HUES48 (cell line): ENCODE results near the gene CCDC158.

ENCODE experiments used
- H3K27ac ChIP-seq: one replicate; pipeline ENCODE4 v1.7.0; 2013; ENCODE audit warnings: low read depth, low read length, inconsistent platforms
- H3K27me3 ChIP-seq: 2 replicates; pipeline ENCODE4 v1.6.1; 2013; ENCODE audit warnings: mild to moderate bottlenecking, low read length; ENCODE audit not compliant: control insufficient read depth, insufficient read depth
- H3K36me3 ChIP-seq: 2 replicates; pipeline ENCODE4 v1.6.1; 2013; ENCODE audit warnings: low read length; ENCODE audit not compliant: control insufficient read depth, insufficient read depth
- H3K4me1 ChIP-seq: 2 replicates; pipeline ENCODE4 v1.6.1; 2013; ENCODE audit warnings: mild to moderate bottlenecking, low read length; ENCODE audit not compliant: control insufficient read depth, insufficient read depth
- H3K4me3 ChIP-seq: 2 replicates; pipeline ENCODE4 v1.5.1; 2013; ENCODE audit warnings: mild to moderate bottlenecking, low read depth, low read length
- H3K9ac ChIP-seq: 2 replicates; pipeline ENCODE4 v1.6.1; 2013; ENCODE audit warnings: mild to moderate bottlenecking, low read depth, low read length, moderate library complexity
- H3K9me3 ChIP-seq: 2 replicates; pipeline ENCODE4 v1.6.1; 2013; ENCODE audit warnings: low read length; ENCODE audit not compliant: control insufficient read depth, insufficient read depth

The CCDC158 gene

GRCh38 chr4:76342191-76342590 lies 78.8 kb downstream of the CCDC158 start:
- H3K27me3 ChIP-seq: no peaks in the 10 kb centered on the region
- no peaks in the 10 kb centered on the region for H3K9me3 ChIP-seq
- H3K27ac ChIP-seq: no peak overlapping the region
- no peaks in the 10 kb centered on the region for H3K4me1 ChIP-seq
- H3K4me3 ChIP-seq: no peak overlapping the region
- H3K9ac ChIP-seq: no peak overlapping the region
- H3K36me3 ChIP-seq: no peaks in the 10 kb centered on the region

GRCh38 chr4:76341063-76341462 lies 79.9 kb downstream of the CCDC158 start:
- H3K9ac ChIP-seq: no peak overlapping the region
- no peaks in the 10 kb centered on the region for H3K4me1 ChIP-seq
- no peaks in the 10 kb centered on the region for H3K9me3 ChIP-seq
- no peak overlapping the region for H3K4me3 ChIP-seq
- H3K27ac ChIP-seq: no peak overlapping the region
- no peaks in the 10 kb centered on the region for H3K36me3 ChIP-seq
- H3K27me3 ChIP-seq: no peaks in the 10 kb centered on the region

DNA sequence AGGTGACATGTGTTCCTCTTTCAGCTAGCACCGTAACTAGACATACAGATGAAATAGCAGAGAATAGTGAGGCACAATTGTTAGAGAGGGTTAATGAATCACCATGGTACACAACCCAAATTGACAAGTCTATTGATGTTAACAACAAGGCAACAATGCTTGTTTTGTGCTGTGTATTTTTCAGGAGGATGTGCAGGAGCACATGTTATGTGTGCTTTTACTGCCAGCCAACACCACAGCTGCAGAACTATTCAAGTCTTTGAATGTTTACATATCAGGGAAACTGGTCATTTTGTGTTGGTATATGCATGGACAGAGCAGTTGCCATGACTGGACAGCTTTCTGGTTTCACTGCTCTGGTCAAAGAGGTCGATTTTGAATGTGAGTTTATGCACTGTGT lies 81.6 kb downstream of the CCDC158 start:
- no peak overlapping the region for H3K27ac ChIP-seq
- no peaks in the 10 kb centered on the region for H3K9me3 ChIP-seq
- H3K27me3 ChIP-seq: no peaks in the 10 kb centered on the region
- no peak overlapping the region for H3K9ac ChIP-seq
- no peak overlapping the region for H3K4me3 ChIP-seq
- H3K4me1 ChIP-seq: no peaks in the 10 kb centered on the region
- no peaks in the 10 kb centered on the region for H3K36me3 ChIP-seq

GRCh38 chr4:76334885-76335284 lies 86.1 kb downstream of the CCDC158 start:
- H3K36me3 ChIP-seq: no peaks in the 10 kb centered on the region
- H3K4me3 ChIP-seq: no peak overlapping the region
- no peak overlapping the region for H3K9ac ChIP-seq
- H3K4me1 ChIP-seq: no peaks in the 10 kb centered on the region
- no peak overlapping the region for H3K27ac ChIP-seq
- H3K9me3 ChIP-seq: no peaks in the 10 kb centered on the region
- no peaks in the 10 kb centered on the region for H3K27me3 ChIP-seq

GRCh38 chr4:76326515-76326914 lies 94.4 kb downstream of the CCDC158 start:
- Histone ChIP-seq H3K27ac (no peak overlapping the region), H3K27me3 (no peaks in the 10 kb centered on the region)

DNA sequence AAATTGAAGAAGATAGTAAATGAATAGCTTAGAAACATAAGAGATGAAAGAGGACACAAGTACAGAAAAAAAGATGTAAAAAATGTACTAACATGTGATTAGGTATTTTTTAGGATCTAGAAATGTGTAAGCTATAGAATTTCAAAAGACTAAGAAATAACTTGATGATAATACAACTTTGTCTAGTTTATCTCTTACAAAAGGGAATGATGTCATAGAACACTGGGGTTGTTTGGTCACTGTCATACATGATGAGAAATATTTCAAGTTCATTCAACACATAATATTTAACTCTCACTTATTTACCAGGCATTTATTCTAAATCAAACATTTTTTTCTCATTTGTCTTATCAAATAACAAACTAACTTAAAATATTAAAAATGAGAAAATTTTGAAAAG lies 95.9 kb downstream of the CCDC158 start:
- Histone ChIP-seq H3K27me3 (no peaks in the 10 kb centered on the region), H3K27ac (no peak overlapping the region), H3K9ac (no peak overlapping the region), H3K4me3 (no peak overlapping the region), H3K9me3 (peaks cover 23% of the 10 kb centered on the region), H3K4me1 (no peaks in the 10 kb centered on the region), H3K36me3 (no peaks in the 10 kb centered on the region)

More at GRCh38 chr4:76326515-76326914, 94.4 kb downstream of the CCDC158 start:
- Histone ChIP-seq H3K36me3 (no peaks in the 10 kb centered on the region), H3K4me1 (no peaks in the 10 kb centered on the region), H3K9me3 (peaks cover 23% of the 10 kb centered on the region), H3K9ac (no peak overlapping the region), H3K4me3 (no peak overlapping the region)

- Histone ChIP-seq H3K4me1 (no peaks in the 10 kb centered on the region), H3K27me3 (no peaks in the 10 kb centered on the region), H3K27ac (no peak overlapping the region), H3K36me3 (no peaks in the 10 kb centered on the region), H3K9me3 (peaks cover 21% of the 10 kb centered on the region), H3K9ac (no peak overlapping the region), H3K4me3 (no peak overlapping the region)
Measured at GRCh38 chr4:76322236-76322635, 98.7 kb downstream of the CCDC158 start.

- H3K4me1 ChIP-seq: no peaks in the 10 kb centered on the region
- no peak overlapping the region for H3K9ac ChIP-seq
- no peaks in the 10 kb centered on the region for H3K9me3 ChIP-seq
- H3K27ac ChIP-seq: no peak overlapping the region
- no peaks in the 10 kb centered on the region for H3K36me3 ChIP-seq
- no peaks in the 10 kb centered on the region for H3K27me3 ChIP-seq
- no peak overlapping the region for H3K4me3 ChIP-seq
Measured at GRCh38 chr4:76316131-76316530, 104.8 kb downstream of the CCDC158 start.

DNA sequence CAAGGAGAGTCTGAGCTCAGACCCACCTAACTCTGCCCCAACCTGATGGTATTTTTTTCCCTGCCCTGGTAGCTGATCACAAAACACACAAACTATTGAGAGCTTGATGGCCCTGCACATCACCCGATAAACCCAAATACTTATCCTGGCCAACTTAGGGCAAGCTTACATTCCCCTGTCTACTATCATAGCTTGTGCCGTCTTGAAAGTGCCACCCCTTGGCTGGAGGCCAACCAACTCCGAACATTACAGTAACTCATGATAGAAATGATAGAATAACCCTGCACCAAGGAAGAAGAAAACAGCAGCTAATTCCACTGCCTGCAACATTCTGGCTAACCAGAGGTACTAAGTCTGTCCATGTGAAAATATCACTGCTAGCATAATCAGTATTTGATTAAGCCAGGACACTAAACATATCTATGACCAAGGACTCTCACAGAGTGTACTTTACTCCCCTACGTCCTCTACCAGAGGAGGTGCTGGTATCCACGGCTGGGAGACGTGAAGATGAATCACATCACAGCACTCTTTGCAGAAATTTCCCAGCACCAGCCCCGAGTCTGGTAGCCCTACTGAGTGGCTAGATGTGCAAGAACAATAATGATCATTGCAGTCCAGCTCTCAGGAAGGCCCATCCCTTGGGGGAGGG lies 105.5 kb downstream of the CCDC158 start:
- no peak overlapping the region for H3K9ac ChIP-seq
- H3K9me3 ChIP-seq: no peaks in the 10 kb centered on the region
- no peak overlapping the region for H3K4me3 ChIP-seq
- no peaks in the 10 kb centered on the region for H3K36me3 ChIP-seq
- no peaks in the 10 kb centered on the region for H3K27me3 ChIP-seq
- no peaks in the 10 kb centered on the region for H3K4me1 ChIP-seq
- no peak overlapping the region for H3K27ac ChIP-seq

- H3K4me1 ChIP-seq: no peaks in the 10 kb centered on the region
- H3K36me3 ChIP-seq: peaks cover 12% of the 10 kb centered on the region
- H3K27ac ChIP-seq: no peak overlapping the region
- H3K4me3 ChIP-seq: no peak overlapping the region
- no peak overlapping the region for H3K9ac ChIP-seq
- H3K9me3 ChIP-seq: no peaks in the 10 kb centered on the region
- no peaks in the 10 kb centered on the region for H3K27me3 ChIP-seq
Measured at GRCh38 chr4:76313547-76313946, 107.4 kb downstream of the CCDC158 start.

GRCh38 chr4:76312457-76312856 lies 108.5 kb downstream of the CCDC158 start:
- Histone ChIP-seq H3K36me3 (peaks cover 12% of the 10 kb centered on the region), H3K9me3 (no peaks in the 10 kb centered on the region), H3K27me3 (no peaks in the 10 kb centered on the region), H3K9ac (no peak overlapping the region), H3K27ac (no peak overlapping the region), H3K4me3 (no peak overlapping the region), H3K4me1 (0 out of 2 replicates have a peak, but pooled peaks cover 2% of the 10 kb centered on the region)
